Fibroblast of pulmonary artery (primary cell): ENCODE results near the gene DMXL2.
"Not testable (repeated sequence)": the region's sequence is repeated elsewhere in the genome, so short reads cannot be mapped to it uniquely, and the experiment has no call there.

Experiments used
- DNase-seq: peaks from one replicate; pipeline ENCODE4 v3.0.0-alpha.2; 2010; ENCODE audit warnings: low read depth
- H3K4me3 ChIP-seq: replicated peaks from 2 replicates; pipeline ENCODE4 v1.5.1; 2011; ENCODE audit warnings: low read depth, mild to moderate bottlenecking, control low read depth, low read length, moderate library complexity
- CTCF ChIP-seq: IDR thresholded peaks from 2 replicates; pipeline ENCODE4 v1.5.1; 2011; ENCODE audit warnings: mild to moderate bottlenecking, control low read depth, low read length, inconsistent platforms; ENCODE audit errors: missing control alignments

DMXL2 gene

GRCh38 chr15:51575775-51576174, 46.8 kb downstream of the DMXL2 start:
- no peak for TF ChIP-seq CTCF
- DNase-seq, result no peak
- no peak overlapping the region for H3K4me3 ChIP-seq

GRCh38 chr15:51573352-51573751, 49.2 kb downstream of the DMXL2 start:
- DNase-seq, result not testable (repeated sequence)

GRCh38 chr15:51568939-51569784, 53.4 kb downstream of the DMXL2 start:
- not testable (repeated sequence) for H3K4me3 ChIP-seq, DNase-seq

More at GRCh38 chr15:51573352-51573751, 49.2 kb downstream of the DMXL2 start:
- not testable (repeated sequence) for H3K4me3 ChIP-seq

GRCh38 chr15:51561271-51561670, 61.3 kb downstream of the DMXL2 start:
- no peak overlapping the region for H3K4me3 ChIP-seq
- TF ChIP-seq CTCF, result no peak
- DNase-seq, result no peak

- no peak overlapping the region for H3K4me3 ChIP-seq
- no peak for TF ChIP-seq CTCF
- DNase-seq, result no peak
Observed at GRCh38 chr15:51558876-51559275, 63.7 kb downstream of the DMXL2 start.

GRCh38 chr15:51558411-51558810, 64.2 kb downstream of the DMXL2 start:
- DNase-seq, result no peak
- H3K4me3 ChIP-seq, result no peak overlapping the region
- no peak for TF ChIP-seq CTCF

- no peak overlapping the region for H3K4me3 ChIP-seq
- TF ChIP-seq CTCF, result no peak
- DNase-seq, result no peak
Observed at GRCh38 chr15:51550841-51551240, 71.7 kb downstream of the DMXL2 start.

GRCh38 chr15:51547656-51548055, 74.9 kb downstream of the DMXL2 start:
- H3K4me3 ChIP-seq, result no peak overlapping the region
- no peak for TF ChIP-seq CTCF
- no peak for DNase-seq
